Stimulated activated CD8-positive, alpha-beta memory T cell treated with anti-CD3 and anti-CD28 coated beads, Interleukin-15, amount 100 ng/mL, for 48 hours (primary cell): ENCODE data around the gene MYRIP.

Experiments used
- DNase-seq, 2 donors: peaks; one replicate each; pipeline ENCODE4 v3.0.0-alpha.2; 2020; ENCODE audit warnings: low read depth in 2 of 2

MYRIP gene

GRCh38 chr3:39905788-39906187 is 96.4 kb downstream of the MYRIP start:
- DNase-seq = no peak

GRCh38 chr3:39907981-39908380 is 98.6 kb downstream of the MYRIP start:
- no peak for DNase-seq

- DNase-seq = no peak
These were observed 100.7 kb downstream of the MYRIP start for GRCh38 chr3:39910135-39910534.

- DNase-seq = no peak
These were observed 101.5 kb downstream of the MYRIP start for GRCh38 chr3:39910826-39911464.

GRCh38 chr3:39911465-39912309 is 102.3 kb downstream of the MYRIP start:
- no peak for DNase-seq

GRCh38 chr3:39915027-39915426 is 105.6 kb downstream of the MYRIP start:
- no peak for DNase-seq

- DNase-seq = no peak
These were observed 107.8 kb downstream of the MYRIP start for GRCh38 chr3:39917065-39917773.

GRCh38 chr3:39919281-39919680 is 109.9 kb downstream of the MYRIP start:
- DNase-seq = no peak

- DNase-seq = no peak
These were observed 110.9 kb downstream of the MYRIP start for GRCh38 chr3:39920271-39920670.

GRCh38 chr3:39927479-39927878 is 118.1 kb downstream of the MYRIP start:
- no peak for DNase-seq

GRCh38 chr3:39933986-39934693 is 124.7 kb downstream of the MYRIP start:
- no peak for DNase-seq

- no peak for DNase-seq
These were observed 125.3 kb downstream of the MYRIP start for GRCh38 chr3:39934696-39935095.

GRCh38 chr3:39935261-39935660 is 125.9 kb downstream of the MYRIP start:
- no peak for DNase-seq

GRCh38 chr3:39936848-39937247 is 127.4 kb downstream of the MYRIP start:
- no peak for DNase-seq

GRCh38 chr3:39937315-39937714 is 127.9 kb downstream of the MYRIP start:
- DNase-seq = no peak

- no peak for DNase-seq
These were observed 128.5 kb downstream of the MYRIP start for GRCh38 chr3:39937874-39938273.

- no peak for DNase-seq
These were observed 132.5 kb downstream of the MYRIP start for GRCh38 chr3:39941931-39942330.

GRCh38 chr3:39960515-39961191 is 151.2 kb downstream of the MYRIP start:
- DNase-seq = no peak

- no peak for DNase-seq
These were observed 151.8 kb downstream of the MYRIP start for GRCh38 chr3:39961230-39961629.

GRCh38 chr3:39962581-39962980 is 153.2 kb downstream of the MYRIP start:
- DNase-seq = no peak

- DNase-seq = no peak
These were observed 156.1 kb downstream of the MYRIP start for GRCh38 chr3:39965461-39965860.
